Measurements from ENCODE around the gene SPATA3. TPM values are rescaled to one million over a fixed set of nuclear protein-coding genes. Genes with fewer than 3 reads are reported as not detected.

SPATA3 gene
- not detected for total RNA-seq

- no peak within 1 kb of the TSS for H3K27ac ChIP-seq
- intact Hi-C loops (cut with DNase I), result no loop called here
- TF ChIP-seq CTCF (IDR thresholded peaks at IDR 0.05), result no peak
- TF ChIP-seq POLR2A (IDR thresholded peaks at IDR 0.05), result no peak
- no peak for TF ChIP-seq POLR2AphosphoS5 (IDR thresholded peaks at IDR 0.05; ENCODE audit: insufficient read depth in 1 of 2, low read depth in 1 of 2)
- H3K9me3 ChIP-seq, result no peaks in the 10 kb centered on the region
- no peak for DNase-seq (ENCODE audit: extremely low spot score in 2 of 2)
- H3K36me3 ChIP-seq, result no peaks in the 10 kb centered on the region
- H3K4me3 ChIP-seq, result no peak within 1 kb of the TSS
- no peaks in the 10 kb centered on the region for H3K27me3 ChIP-seq
- no peaks in the 10 kb centered on the region for H3K4me1 ChIP-seq
Measured at GRCh38 chr2:230995821-230996220, at the start of gene SPATA3. TSS of gene SPATA3 (plus strand) at chr2:230996121. CDS start at chr2:230996234, 113 bp downstream.

GRCh38 chr2:230946429-230947234 lies 49.3 kb upstream of the SPATA3 start:
- Histone ChIP-seq H3K27me3 (no peaks in the 10 kb centered on the region), H3K36me3 (no peaks in the 10 kb centered on the region), H3K4me3 (no peak overlapping the region), H3K4me1 (peaks cover 10% of the 10 kb centered on the region), H3K9me3 (no peaks in the 10 kb centered on the region), H3K27ac (no peak overlapping the region)
- DNase-seq (ENCODE audit: extremely low spot score in 2 of 2), result no peak
- TF ChIP-seq POLR2A (IDR thresholded peaks at IDR 0.05) (no peak), CTCF (IDR thresholded peaks at IDR 0.05) (no peak), POLR2AphosphoS5 (IDR thresholded peaks at IDR 0.05; ENCODE audit: insufficient read depth in 1 of 2, low read depth in 1 of 2) (no peak)
- intact Hi-C loops (cut with DNase I), result no loop called here

GRCh38 chr2:230947235-230947576 lies 48.7 kb upstream of the SPATA3 start:
- Histone ChIP-seq H3K27ac (no peak overlapping the region), H3K4me1 (peaks cover 10% of the 10 kb centered on the region), H3K4me3 (no peak overlapping the region), H3K36me3 (no peaks in the 10 kb centered on the region), H3K9me3 (no peaks in the 10 kb centered on the region), H3K27me3 (no peaks in the 10 kb centered on the region)
- no peak for DNase-seq (ENCODE audit: extremely low spot score in 2 of 2)
- intact Hi-C loops (cut with DNase I), result no loop called here
- TF ChIP-seq POLR2A (IDR thresholded peaks at IDR 0.05) (no peak), POLR2AphosphoS5 (IDR thresholded peaks at IDR 0.05; ENCODE audit: insufficient read depth in 1 of 2, low read depth in 1 of 2) (no peak), CTCF (IDR thresholded peaks at IDR 0.05) (no peak)

- Histone ChIP-seq H3K4me1 (peaks cover 9% of the 10 kb centered on the region), H3K27me3 (no peaks in the 10 kb centered on the region), H3K4me3 (no peak overlapping the region), H3K36me3 (no peaks in the 10 kb centered on the region), H3K27ac (no peak overlapping the region), H3K9me3 (no peaks in the 10 kb centered on the region)
- TF ChIP-seq CTCF (IDR thresholded peaks at IDR 0.05) (no peak), POLR2AphosphoS5 (IDR thresholded peaks at IDR 0.05; ENCODE audit: insufficient read depth in 1 of 2, low read depth in 1 of 2) (no peak), POLR2A (IDR thresholded peaks at IDR 0.05) (no peak)
- intact Hi-C loops (cut with DNase I), result no loop called here
- no peak for DNase-seq (ENCODE audit: extremely low spot score in 2 of 2)
Measured at GRCh38 chr2:230947908-230948365, 48.0 kb upstream of the SPATA3 start.
